ENCODE results near the gene SYT9.

Gene SYT9

GRCh38 chr11:7427733-7428132 is 176.0 kb downstream of the SYT9 start:
- no peak for DNase-seq (ENCODE audit: low read depth in 2 of 2)

- no peak for DNase-seq (ENCODE audit: low read depth in 2 of 2)
These were observed 176.5 kb downstream of the SYT9 start for GRCh38 chr11:7428196-7428595.

GRCh38 chr11:7430496-7430895 is 178.8 kb downstream of the SYT9 start:
- no peak for DNase-seq (ENCODE audit: low read depth in 2 of 2)

GRCh38 chr11:7435176-7435575 is 183.5 kb downstream of the SYT9 start:
- no peak for DNase-seq (ENCODE audit: low read depth in 2 of 2)

GRCh38 chr11:7436146-7436545 is 184.4 kb downstream of the SYT9 start:
- no peak for DNase-seq (ENCODE audit: low read depth in 2 of 2)

- DNase-seq (ENCODE audit: low read depth in 2 of 2), result no peak
These were observed 185.0 kb downstream of the SYT9 start for GRCh38 chr11:7436657-7437056.

- no peak for DNase-seq (ENCODE audit: low read depth in 2 of 2)
These were observed 186.0 kb downstream of the SYT9 start for GRCh38 chr11:7437696-7438095.

GRCh38 chr11:7439746-7440320 is 188.1 kb downstream of the SYT9 start:
- no peak for DNase-seq (ENCODE audit: low read depth in 2 of 2)

GRCh38 chr11:7442588-7443215 is 191.0 kb downstream of the SYT9 start:
- DNase-seq (ENCODE audit: low read depth in 2 of 2), result peak; percentile 10 to 53

- no peak for DNase-seq (ENCODE audit: low read depth in 2 of 2)
These were observed 192.6 kb downstream of the SYT9 start for GRCh38 chr11:7444091-7444981.

GRCh38 chr11:7445564-7445963 is 193.9 kb downstream of the SYT9 start:
- no peak for DNase-seq (ENCODE audit: low read depth in 2 of 2)

- no peak for DNase-seq (ENCODE audit: low read depth in 2 of 2)
These were observed 196.5 kb downstream of the SYT9 start for GRCh38 chr11:7448201-7448600.

GRCh38 chr11:7449211-7449840 is 197.6 kb downstream of the SYT9 start:
- no peak for DNase-seq (ENCODE audit: low read depth in 2 of 2)

GRCh38 chr11:7449841-7450214 is 198.1 kb downstream of the SYT9 start:
- no peak for DNase-seq (ENCODE audit: low read depth in 2 of 2)

GRCh38 chr11:7450836-7451235 is 199.1 kb downstream of the SYT9 start:
- DNase-seq (ENCODE audit: low read depth in 2 of 2), result no peak

GRCh38 chr11:7451520-7451919 is 199.8 kb downstream of the SYT9 start:
- no peak for DNase-seq (ENCODE audit: low read depth in 2 of 2)

- no peak for DNase-seq (ENCODE audit: low read depth in 2 of 2)
These were observed 200.3 kb downstream of the SYT9 start for GRCh38 chr11:7451952-7452494.

GRCh38 chr11:7454854-7455253 is 203.2 kb downstream of the SYT9 start:
- DNase-seq (ENCODE audit: low read depth in 2 of 2), result no peak

GRCh38 chr11:7457211-7457610 is 205.5 kb downstream of the SYT9 start:
- DNase-seq (ENCODE audit: low read depth in 2 of 2), result no peak

- no peak for DNase-seq (ENCODE audit: low read depth in 2 of 2)
These were observed 211.0 kb downstream of the SYT9 start for GRCh38 chr11:7462706-7463105.

- DNase-seq (ENCODE audit: low read depth in 2 of 2), result no peak
These were observed 215.9 kb downstream of the SYT9 start for GRCh38 chr11:7467652-7468051.

GRCh38 chr11:7469351-7469865 is 217.7 kb downstream of the SYT9 start:
- no peak for DNase-seq (ENCODE audit: low read depth in 2 of 2)

Measured in stimulated activated CD8-positive, alpha-beta memory T cell treated with anti-CD3 and anti-CD28 coated beads, Interleukin-15, amount 100 ng/mL, for 4 hours (primary cell).